ENCODE measurements around the gene NR1D1.

NR1D1 gene

GRCh38 chr17:40134184-40134583, 33.8 kb upstream of the NR1D1 start:
- DNase-seq (ENCODE audit: low read depth), result no peak
- TF ChIP-seq MAX (IDR thresholded peaks at IDR 0.05; ENCODE audit: low read depth, low read length) (no peak), POLR2A (IDR thresholded peaks at IDR 0.05; ENCODE audit: extremely low read depth, insufficient read length) (no peak), CTCF (IDR thresholded peaks at IDR 0.05; ENCODE audit: low read depth, low read length) (no peak), MYC (IDR thresholded peaks at IDR 0.05; ENCODE audit: low read depth, low read length) (no peak)

GRCh38 chr17:40130352-40131042, 30.1 kb upstream of the NR1D1 start:
- DNase-seq (ENCODE audit: low read depth), result peak; percentile 82
- TF ChIP-seq MYC (IDR thresholded peaks at IDR 0.05; ENCODE audit: low read depth, low read length) (no peak), MAX (IDR thresholded peaks at IDR 0.05; ENCODE audit: low read depth, low read length) (no peak), CTCF (IDR thresholded peaks at IDR 0.05; ENCODE audit: low read depth, low read length) (no peak), POLR2A (IDR thresholded peaks at IDR 0.05; ENCODE audit: extremely low read depth, insufficient read length) (no peak)
- no peak overlapping the region for H3K4me3 ChIP-seq (ENCODE audit: low read depth, low read length)

More at GRCh38 chr17:40134184-40134583, 33.8 kb upstream of the NR1D1 start:
- H3K4me3 ChIP-seq (ENCODE audit: low read depth, low read length), result no peak overlapping the region

GRCh38 chr17:40129498-40129897, 29.1 kb upstream of the NR1D1 start:
- no peak for DNase-seq (ENCODE audit: low read depth)
- H3K4me3 ChIP-seq (ENCODE audit: low read depth, low read length), result no peak overlapping the region
- no peak for TF ChIP-seq MAX (IDR thresholded peaks at IDR 0.05; ENCODE audit: low read depth, low read length)

GRCh38 chr17:40124279-40125141, 24.1 kb upstream of the NR1D1 start:
- peak; percentile 60 for DNase-seq (ENCODE audit: low read depth)
- TF ChIP-seq CTCF (IDR thresholded peaks at IDR 0.05; ENCODE audit: low read depth, low read length), result no peak
- no peak for TF ChIP-seq POLR2A (IDR thresholded peaks at IDR 0.05; ENCODE audit: extremely low read depth, insufficient read length)
- TF ChIP-seq MAX (IDR thresholded peaks at IDR 0.05; ENCODE audit: low read depth, low read length), result no peak
- no peak for TF ChIP-seq MYC (IDR thresholded peaks at IDR 0.05; ENCODE audit: low read depth, low read length)
- H3K4me3 ChIP-seq (ENCODE audit: low read depth, low read length), result peak overlapping the region; percentile 98

GRCh38 chr17:40123811-40124114, 23.4 kb upstream of the NR1D1 start:
- peak overlapping the region; percentile 98 for H3K4me3 ChIP-seq (ENCODE audit: low read depth, low read length)
- no peak for TF ChIP-seq CTCF (IDR thresholded peaks at IDR 0.05; ENCODE audit: low read depth, low read length)
- no peak for TF ChIP-seq POLR2A (IDR thresholded peaks at IDR 0.05; ENCODE audit: extremely low read depth, insufficient read length)
- DNase-seq (ENCODE audit: low read depth), result no peak

GRCh38 chr17:40122999-40123810, 22.8 kb upstream of the NR1D1 start:
- DNase-seq (ENCODE audit: low read depth), result peak; percentile 76
- TF ChIP-seq MAX (IDR thresholded peaks at IDR 0.05; ENCODE audit: low read depth, low read length), result no peak; the same call in 1 of the 2 replicates
- TF ChIP-seq MYC (IDR thresholded peaks at IDR 0.05; ENCODE audit: low read depth, low read length), result no peak
- TF ChIP-seq CTCF (IDR thresholded peaks at IDR 0.05; ENCODE audit: low read depth, low read length), result no peak
- TF ChIP-seq POLR2A (IDR thresholded peaks at IDR 0.05; ENCODE audit: extremely low read depth, insufficient read length), result no peak
- peak overlapping the region; percentile 98 for H3K4me3 ChIP-seq (ENCODE audit: low read depth, low read length)

Measured in NB4 (cell line).